HFFc6 (cell line): ENCODE results near the gene NME3. TPM values are rescaled to one million over a fixed set of nuclear protein-coding genes. Genes with fewer than 3 reads are reported as not detected.

Source experiments
- DNase-seq: peaks from one replicate; pipeline ENCODE4 v3.0.0-alpha.2; 2018
- H3K27ac Mint-ChIP-seq: 2 replicates; pipeline ENCODE4 v1.8.0; 2020; ENCODE audit warnings: mild to moderate bottlenecking, mixed read lengths
- H3K27me3 Mint-ChIP-seq: 2 replicates; pipeline ENCODE4 v1.8.0; 2021; ENCODE audit warnings: mild to moderate bottlenecking, moderate library complexity, mixed read lengths; ENCODE audit not compliant: insufficient read depth
- H3K36me3 Mint-ChIP-seq: 2 replicates; pipeline ENCODE4 v1.8.0; 2021; ENCODE audit warnings: low read depth, mixed read lengths
- H3K4me1 Mint-ChIP-seq: 2 replicates; pipeline ENCODE4 v1.8.0; 2020; ENCODE audit warnings: low read depth, mixed read lengths
- H3K4me3 Mint-ChIP-seq: 2 replicates; pipeline ENCODE4 v1.8.0; 2020; ENCODE audit warnings: mild to moderate bottlenecking, moderate library complexity, mixed read lengths
- H3K9me3 Mint-ChIP-seq: 2 replicates; pipeline ENCODE4 v1.8.0; 2020; ENCODE audit warnings: mild to moderate bottlenecking, mixed read lengths
- CTCF ChIP-seq: fragments of 200-600 bp; sonication (generic); IDR thresholded peaks from 2 replicates; pipeline ENCODE4 v1.5.0; 2021; ENCODE audit warnings: antibody characterized with exemption, mild to moderate bottlenecking
- total RNA-seq, 6 experiments: library from RNA; stranded (reverse); fragmentation: NEBNext Ultra II Directional; extraction: Animal tissue kit (Norgen Biotek cat#: 25700); gene quantifications; 2 replicates in 1 of 6; 3 replicates in 5 of 6; pipeline ENCODE4 v1.2.3, GENCODE V29; 2021

The NME3 gene
- total RNA-seq, 6 experiments from 2014 or later: 28.2 to 61.0 (median 31.3) TPM

- H3K4me3 Mint-ChIP-seq: peak overlapping the region; percentile 82
- TF ChIP-seq CTCF: peak; percentile 32
- H3K27ac Mint-ChIP-seq: peak overlapping the region; percentile 96
- H3K9me3 Mint-ChIP-seq: no peaks in the 10 kb centered on the region
- H3K36me3 Mint-ChIP-seq: peaks cover 5% of the 10 kb centered on the region
- peaks cover 28% of the 10 kb centered on the region for H3K4me1 Mint-ChIP-seq
- DNase-seq: peak; percentile 93
- peaks cover 2% of the 10 kb centered on the region; the same call in 1 of the 2 replicates for H3K27me3 Mint-ChIP-seq
Observed at GRCh38 chr16:1745181-1745899, 26.0 kb downstream of the NME3 start.

- Mint-ChIP-seq H3K4me3 (no peak overlapping the region), H3K4me1 (peaks cover 22% of the 10 kb centered on the region), H3K9me3 (no peaks in the 10 kb centered on the region), H3K27ac (no peak overlapping the region), H3K27me3 (peaks cover 2% of the 10 kb centered on the region; the same call in 1 of the 2 replicates), H3K36me3 (peaks cover 5% of the 10 kb centered on the region)
- no peak for DNase-seq
- no peak for TF ChIP-seq CTCF
Observed at GRCh38 chr16:1744338-1744840, 27.0 kb downstream of the NME3 start.

- H3K36me3 Mint-ChIP-seq: peaks cover 5% of the 10 kb centered on the region
- H3K9me3 Mint-ChIP-seq: no peaks in the 10 kb centered on the region
- no peak overlapping the region for H3K4me3 Mint-ChIP-seq
- DNase-seq: no peak
- no peak overlapping the region for H3K27ac Mint-ChIP-seq
- H3K27me3 Mint-ChIP-seq: peaks cover 2% of the 10 kb centered on the region; the same call in 1 of the 2 replicates
- TF ChIP-seq CTCF: no peak
- peaks cover 21% of the 10 kb centered on the region for H3K4me1 Mint-ChIP-seq
Observed at GRCh38 chr16:1743376-1744337, 27.7 kb downstream of the NME3 start.

GRCh38 chr16:1741553-1742165 is 29.7 kb downstream of the NME3 start:
- Mint-ChIP-seq H3K4me1 (peaks cover 21% of the 10 kb centered on the region), H3K36me3 (peaks cover 5% of the 10 kb centered on the region), H3K4me3 (no peak overlapping the region), H3K27ac (no peak overlapping the region), H3K9me3 (no peaks in the 10 kb centered on the region), H3K27me3 (no peaks in the 10 kb centered on the region)
- no peak for DNase-seq
- TF ChIP-seq CTCF: no peak

- TF ChIP-seq CTCF: no peak
- Mint-ChIP-seq H3K9me3 (no peaks in the 10 kb centered on the region), H3K36me3 (peaks cover 5% of the 10 kb centered on the region), H3K27ac (no peak overlapping the region), H3K27me3 (no peaks in the 10 kb centered on the region), H3K4me3 (no peak overlapping the region), H3K4me1 (peaks cover 14% of the 10 kb centered on the region)
- no peak for DNase-seq
Observed at GRCh38 chr16:1740781-1741490, 30.4 kb downstream of the NME3 start.
